Measurements from ENCODE around the gene SOAT2. TPM values are rescaled to one million over a fixed set of nuclear protein-coding genes. Genes with fewer than 3 reads are reported as not detected.

Gene SOAT2
- total and polyA plus RNA-seq, 4 experiments from 2014 or later, result 0.20 to 0.85 (median 0.34) TPM

DNA sequence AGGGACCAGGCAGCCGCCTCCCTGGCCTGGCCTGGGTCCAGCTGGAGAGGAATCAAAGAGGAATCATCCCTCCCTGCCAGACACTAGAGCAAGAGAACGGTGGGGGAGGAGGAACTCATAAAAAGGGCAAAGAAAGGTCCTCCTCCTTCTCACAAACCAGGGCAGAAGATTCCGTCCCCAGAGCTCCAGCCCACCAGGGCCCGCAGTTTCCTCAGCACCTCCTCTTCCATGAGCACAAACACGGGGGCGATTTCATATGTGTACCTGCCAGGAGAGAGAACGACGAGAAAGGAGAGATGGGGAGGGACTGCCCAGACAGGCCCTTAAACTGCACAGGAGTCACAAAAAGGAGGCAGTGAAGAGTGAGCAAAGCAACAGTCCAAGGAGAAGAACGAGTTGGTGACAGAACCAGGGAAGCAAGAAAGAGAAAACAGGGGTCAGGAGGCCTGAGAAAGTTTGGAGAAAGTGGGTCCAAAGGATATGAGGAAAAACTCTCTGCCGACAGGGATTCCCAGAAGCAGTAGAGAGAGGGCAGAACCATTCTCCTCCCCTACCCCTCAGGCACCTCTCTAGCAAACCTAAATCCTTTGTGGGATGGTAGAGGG lies 68.5 kb downstream of the SOAT2 start:
- Mint-ChIP-seq H3K27ac (peak overlapping the region in 3 of 7 donors; percentile 23 to 49 (median 44)), H3K36me3 (peaks cover 16 to 26% of the 10 kb centered on the region in 2 donors), H3K4me1 (peaks cover 0 to 3% (median under 1%) of the 10 kb centered on the region in 4 donors), H3K27me3 (no peaks in the 10 kb centered on the region), H3K4me3 (no peak overlapping the region), H3K9me3 (no peaks in the 10 kb centered on the region)
- Histone ChIP-seq H3K27ac (ENCODE audit: low read depth, low read length) (no peak overlapping the region), H3K9me3 (ENCODE audit: control insufficient read depth in 1 of 2, low read length in 2 of 2) (no peaks in the 10 kb centered on the region), H3K4me3 (ENCODE audit: low read length in 2 of 2) (no peak overlapping the region), H3K27me3 (ENCODE audit: insufficient read depth, low read length) (no peaks in the 10 kb centered on the region), H3K4me1 (ENCODE audit: insufficient read depth, low read length) (no peaks in the 10 kb centered on the region), H3K36me3 (ENCODE audit: insufficient read depth, low read length) (no peaks in the 10 kb centered on the region)
- CTCF ChIA-PET (ENCODE audit: partially characterized antibody), result interaction anchor here (0.9 to 3.5 kb wide), 2 partner anchors 9 to 12 kb away, joined by 3 to 18 read pairs; partner anchors contain the start of gene CSAD
- no peak for DNase-seq
- POLR2A ChIA-PET (ENCODE audit: partially characterized antibody), result interaction anchor here (1.6 kb wide), 1 partner anchor 21 kb away, joined by 3 read pairs; no protein-coding TSS in a partner anchor
- intact Hi-C loops (cut with micrococcal nuclease), result no loop called here

DNA sequence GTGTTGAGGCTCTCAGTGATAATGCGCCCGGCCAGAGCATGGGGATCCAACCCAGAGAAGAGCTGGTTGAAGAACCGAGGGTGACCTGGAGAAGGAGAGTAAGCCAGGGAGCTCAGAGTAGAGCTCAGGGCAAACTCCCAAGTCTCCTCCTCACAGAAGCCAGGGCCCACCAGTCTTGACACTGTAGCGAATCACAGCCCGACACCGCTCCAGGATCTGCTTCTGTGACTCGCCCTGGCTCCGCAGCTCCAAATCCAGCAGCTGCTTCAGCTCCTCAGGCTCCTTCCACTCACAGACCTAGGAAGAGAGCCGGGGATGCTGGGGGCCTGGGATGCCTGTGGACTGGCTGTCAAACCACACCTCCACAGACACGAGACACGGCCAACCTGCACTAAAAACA lies 69.1 kb downstream of the SOAT2 start:
- no peak overlapping the region for H3K27ac ChIP-seq (ENCODE audit: low read depth, low read length)
- no peaks in the 10 kb centered on the region for H3K36me3 ChIP-seq (ENCODE audit: insufficient read depth, low read length)
- no peak overlapping the region for H3K4me3 ChIP-seq (ENCODE audit: low read length in 2 of 2)
- Mint-ChIP-seq H3K27ac (no peak overlapping the region), H3K9me3 (no peaks in the 10 kb centered on the region), H3K36me3 (peaks cover 16 to 20% of the 10 kb centered on the region in 2 donors), H3K4me3 (no peak overlapping the region), H3K27me3 (no peaks in the 10 kb centered on the region), H3K4me1 (peaks cover 0 to 3% (median under 1%) of the 10 kb centered on the region in 4 donors)
- CTCF ChIA-PET (ENCODE audit: partially characterized antibody), result interaction anchor here (1.1 to 3.5 kb wide), 2 partner anchors 13 to 173 kb away, joined by 3 to 18 read pairs; no protein-coding TSS in a partner anchor
- no peaks in the 10 kb centered on the region for H3K9me3 ChIP-seq (ENCODE audit: control insufficient read depth in 1 of 2, low read length in 2 of 2)
- H3K4me1 ChIP-seq (ENCODE audit: insufficient read depth, low read length), result no peaks in the 10 kb centered on the region
- intact Hi-C loops (cut with micrococcal nuclease), result no loop called here
- no peak for DNase-seq
- POLR2A ChIA-PET (ENCODE audit: partially characterized antibody), result interaction anchor here (1.6 kb wide), 1 partner anchor 20 kb away, joined by 3 read pairs; no protein-coding TSS in a partner anchor
- no peaks in the 10 kb centered on the region for H3K27me3 ChIP-seq (ENCODE audit: insufficient read depth, low read length)

DNA sequence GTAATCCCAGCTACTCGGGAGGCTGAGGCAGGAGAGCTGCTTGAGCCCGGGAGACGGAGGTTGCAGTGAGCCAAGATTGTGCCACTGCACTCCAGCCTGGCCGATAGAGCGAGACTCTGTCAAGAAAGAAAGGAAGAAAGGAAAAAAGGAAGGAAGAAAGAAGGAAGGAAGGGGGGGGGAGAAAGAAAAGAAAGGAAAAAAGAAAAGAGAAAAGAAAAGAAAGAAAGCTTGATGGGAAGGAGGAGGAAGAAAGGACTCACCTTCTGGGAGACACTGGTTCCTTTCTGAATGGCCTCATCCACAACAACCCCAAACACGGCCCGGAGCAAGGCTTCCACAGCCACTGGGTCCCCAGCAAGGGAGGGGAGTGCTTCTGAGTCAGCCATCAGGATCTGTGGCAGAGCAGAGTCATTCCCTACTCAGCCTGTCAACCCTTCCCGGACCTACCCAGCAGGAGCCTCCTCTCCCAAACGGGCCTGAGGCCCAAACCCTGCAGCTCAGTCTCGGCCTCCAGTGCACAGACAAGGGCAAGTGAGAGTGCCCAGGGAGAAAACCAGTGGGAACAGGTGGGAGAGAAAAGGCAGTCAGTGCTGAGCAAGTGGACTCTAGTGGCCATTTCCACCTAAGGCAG lies 69.9 kb downstream of the SOAT2 start:
- Mint-ChIP-seq H3K27me3 (no peaks in the 10 kb centered on the region), H3K9me3 (no peaks in the 10 kb centered on the region), H3K27ac (no peak overlapping the region), H3K4me1 (peaks cover 0 to 3% (median under 1%) of the 10 kb centered on the region in 4 donors), H3K4me3 (no peak overlapping the region), H3K36me3 (peaks cover 16 to 20% of the 10 kb centered on the region in 2 donors)
- Histone ChIP-seq H3K27me3 (ENCODE audit: insufficient read depth, low read length) (no peaks in the 10 kb centered on the region), H3K4me3 (ENCODE audit: low read length in 2 of 2) (no peak overlapping the region), H3K36me3 (ENCODE audit: insufficient read depth, low read length) (no peaks in the 10 kb centered on the region), H3K4me1 (ENCODE audit: insufficient read depth, low read length) (no peaks in the 10 kb centered on the region), H3K27ac (ENCODE audit: low read depth, low read length) (no peak overlapping the region), H3K9me3 (ENCODE audit: control insufficient read depth in 1 of 2, low read length in 2 of 2) (no peaks in the 10 kb centered on the region)
- POLR2A ChIA-PET (ENCODE audit: partially characterized antibody), result interaction anchor here (1.5 kb wide), 1 partner anchor 10 kb away, joined by 5 read pairs; no protein-coding TSS in a partner anchor
- no peak for DNase-seq
- CTCF ChIA-PET (ENCODE audit: partially characterized antibody), result interaction anchor here (1.1 to 3.5 kb wide), 2 partner anchors 14 to 172 kb away, joined by 3 to 18 read pairs; no protein-coding TSS in a partner anchor
- intact Hi-C loops (cut with micrococcal nuclease), result no loop called here

Small RNA genes within 50 kb of the gene (microRNA-seq; reads per million reads assigned to microRNA genes)
- not detected for gene MIR6757 (ENCODE audit: borderline microRNAs expressed, borderline number of aligned reads, borderline replicate concordance)

Other genes with a start within 250 kb of the SOAT2 start
- under 1 TPM; 0.29 to 0.91 TPM for gene KRT8, start 198.4 kb upstream of the SOAT2 start, total RNA-seq
- 1 to 10 TPM in 1 of 2 donors, under 1 TPM in 1; 0.36 to 1.1 TPM for gene KRT8, start 198.4 kb upstream of the SOAT2 start, polyA plus RNA-seq
- 1 to 10 TPM; 7.4 TPM for gene KRT18, start 154.4 kb upstream of the SOAT2 start, total RNA-seq
- gene KRT18, start 154.4 kb upstream of the SOAT2 start, polyA plus RNA-seq, result 1 to 10 TPM; 4.2 to 6.2 TPM
- 100 to 1,000 TPM; 730 to 777 TPM for gene EIF4B, start 97.0 kb upstream of the SOAT2 start, total RNA-seq
- 100 to 1,000 TPM in 1 of 2 donors, 10 to 100 TPM in 1; 74.2 to 117 TPM for gene EIF4B, start 97.0 kb upstream of the SOAT2 start, polyA plus RNA-seq
- gene TNS2, start 53.4 kb upstream of the SOAT2 start, total RNA-seq, result 1 to 10 TPM; 6.3 to 7.2 TPM
- under 1 TPM; 0.27 to 0.45 TPM for gene TNS2, start 53.4 kb upstream of the SOAT2 start, polyA plus RNA-seq
- gene SPRYD3, start 24.1 kb upstream of the SOAT2 start, total RNA-seq, result 10 to 100 TPM; 54.3 to 59.3 TPM
- gene SPRYD3, start 24.1 kb upstream of the SOAT2 start, polyA plus RNA-seq, result 10 to 100 TPM; 54.2 to 71.7 TPM
- gene IGFBP6, start 5.8 kb upstream of the SOAT2 start, total RNA-seq, result under 1 TPM in 1 of 2 experiments, not detected in 1; 0.61 TPM
- gene IGFBP6, start 5.8 kb upstream of the SOAT2 start, polyA plus RNA-seq, result 1 to 10 TPM in 1 of 2 donors, under 1 TPM in 1; 0.53 to 1.5 TPM
- gene ZNF740, start 77.2 kb downstream of the SOAT2 start, total RNA-seq, result 100 to 1,000 TPM; 109 to 113 TPM
- gene ZNF740, start 77.2 kb downstream of the SOAT2 start, polyA plus RNA-seq, result 1 to 10 TPM in 1 of 2 donors, under 1 TPM in 1; 0.90 to 3.5 TPM
- gene CSAD, start 77.4 kb downstream of the SOAT2 start, total RNA-seq, result 10 to 100 TPM; 62.5 to 64.2 TPM
- 1 to 10 TPM; 1.1 to 2.9 TPM for gene CSAD, start 77.4 kb downstream of the SOAT2 start, polyA plus RNA-seq
- 100 to 1,000 TPM; 382 to 397 TPM for gene ITGB7, start 103.8 kb downstream of the SOAT2 start, total RNA-seq
- 100 to 1,000 TPM; 271 to 374 TPM for gene ITGB7, start 103.8 kb downstream of the SOAT2 start, polyA plus RNA-seq
- 10 to 100 TPM; 84.7 to 86.0 TPM for gene RARG, start 128.7 kb downstream of the SOAT2 start, total RNA-seq
- 10 to 100 TPM; 13.2 to 25.1 TPM for gene RARG, start 128.7 kb downstream of the SOAT2 start, polyA plus RNA-seq
- under 1 TPM; 0.20 to 0.55 TPM for gene ESPL1, start 164.8 kb downstream of the SOAT2 start, total RNA-seq
- under 1 TPM in 1 of 2 donors, not detected in 1; 0.16 TPM for gene ESPL1, start 164.8 kb downstream of the SOAT2 start, polyA plus RNA-seq
- 100 to 1,000 TPM; 717 to 718 TPM for gene PFDN5, start 192.1 kb downstream of the SOAT2 start, total RNA-seq
- gene PFDN5, start 192.1 kb downstream of the SOAT2 start, polyA plus RNA-seq, result 1,000 to 10,000 TPM; 1,306 to 1,410 TPM
- gene MYG1, start 196.2 kb downstream of the SOAT2 start, total RNA-seq, result 10 to 100 TPM; 46.0 to 50.8 TPM
- gene MYG1, start 196.2 kb downstream of the SOAT2 start, polyA plus RNA-seq, result 10 to 100 TPM; 62.4 to 78.2 TPM
- 10 to 100 TPM; 63.6 to 66.5 TPM for gene AAAS, start 218.1 kb downstream of the SOAT2 start, total RNA-seq
- gene AAAS, start 218.1 kb downstream of the SOAT2 start, polyA plus RNA-seq, result 10 to 100 TPM; 32.5 to 47.8 TPM
- gene SP7, start 232.9 kb downstream of the SOAT2 start, total RNA-seq, result not detected
- not detected for gene SP7, start 232.9 kb downstream of the SOAT2 start, polyA plus RNA-seq